H1 (cell line): Measurements from ENCODE around the gene SLC35F3. TPM values are rescaled to one million over a fixed set of nuclear protein-coding genes. Genes with fewer than 3 reads are reported as not detected.

Source experiments
- CTCF ChIA-PET: fragments of 300-600 bp; sonication (Branson Sonifier 250); formaldehyde crosslinking; loops from one replicate; lab custom pipeline; 2021; ENCODE audit not compliant: partially characterized antibody; lab: Charles Lee
- POLR2A ChIA-PET: fragments of 300-600 bp; sonication (Branson Sonifier 250); formaldehyde crosslinking; loops from one replicate; lab custom pipeline; 2021; ENCODE audit warnings: inconsistent platforms; ENCODE audit not compliant: partially characterized antibody; lab: Charles Lee
- DNase-seq, 2 experiments: peaks; one replicate each; pipeline versions ENCODE4 v3.0.0 to v3.0.0-alpha.2; 2010 to 2022; ENCODE audit warnings: low spot score in 2 of 2, low read depth in 1 of 2, mixed read lengths in 1 of 2
- FAIRE-seq: peaks from 2 replicates; lab custom pipeline; 2011; peaks lifted over from hg19 to GRCh38; lab: Jason Lieb, UNC
- H2AFZ ChIP-seq: 2 replicates; pipeline ENCODE4 v1.8.1; 2012; ENCODE audit warnings: low read length, inconsistent platforms
- H2AK5ac ChIP-seq: 2 replicates; pipeline ENCODE4 v1.6.1; 2013; ENCODE audit warnings: low read depth, low read length
- H2BK120ac ChIP-seq: replicated peaks from 2 replicates; pipeline ENCODE3; 2013; ENCODE audit warnings: low read depth, low read length, inconsistent platforms
- H2BK12ac ChIP-seq: 2 replicates; pipeline ENCODE4 v1.6.1; 2013; ENCODE audit warnings: low read depth, low read length
- H2BK15ac ChIP-seq: 2 replicates; pipeline ENCODE4 v1.6.1; 2013; ENCODE audit warnings: low read length
- H2BK20ac ChIP-seq: 2 replicates; pipeline ENCODE4 v1.6.1; 2013; ENCODE audit warnings: low read length
- H2BK5ac ChIP-seq: 2 replicates; pipeline ENCODE4 v1.6.1; 2013; ENCODE audit warnings: low read depth, low read length
- H3K14ac ChIP-seq: 2 replicates; pipeline ENCODE4 v1.6.1; 2013; ENCODE audit warnings: inconsistent platforms; ENCODE audit not compliant: insufficient read length
- H3K18ac ChIP-seq: 2 replicates; pipeline ENCODE4 v1.6.1; 2013; ENCODE audit warnings: low read length; ENCODE audit errors: extremely low read depth
- H3K23ac ChIP-seq: 2 replicates; pipeline ENCODE4 v1.6.1; 2013; ENCODE audit warnings: inconsistent platforms; ENCODE audit not compliant: insufficient read length
- H3K23me2 ChIP-seq: 2 replicates; pipeline ENCODE4 v1.6.1; 2013; ENCODE audit warnings: low read depth, low read length
- H3K27ac ChIP-seq: 2 replicates; pipeline ENCODE4 v1.6.1; 2011; ENCODE audit warnings: low read depth, low read length, inconsistent platforms
- H3K27me3 ChIP-seq, 4 experiments: replicated peaks in 1 of 4; 1 replicate in 1 of 4; 2 replicates in 3 of 4; pipeline versions ENCODE4 v1.6.1 to v1.8.1; 2011 to 2013; ENCODE audit warnings: low read length in 3 of 4, mild to moderate bottlenecking in 3 of 4, inconsistent platforms in 2 of 4, mixed read lengths in 2 of 4, moderate library complexity in 1 of 4; ENCODE audit not compliant: control insufficient read depth in 3 of 4, insufficient read depth in 3 of 4; ENCODE audit errors: extremely low read depth in 1 of 4
- H3K36me3 ChIP-seq, 4 experiments: 2 replicates each; pipeline versions ENCODE4 v1.6.1 to v1.8.1; 2011 to 2013; ENCODE audit warnings: mild to moderate bottlenecking in 4 of 4, low read length in 3 of 4, moderate library complexity in 2 of 4, control low read depth in 1 of 4, inconsistent platforms in 1 of 4; ENCODE audit not compliant: insufficient read depth in 4 of 4, control insufficient read depth in 2 of 4
- H3K4ac ChIP-seq: replicated peaks from 2 replicates; pipeline ENCODE3; 2013; ENCODE audit warnings: low read length, low read depth, mixed read lengths, inconsistent platforms; ENCODE audit not compliant: insufficient read length
- H3K4me1 ChIP-seq, 4 experiments: replicated peaks in 1 of 4; 1 replicate in 1 of 4; 2 replicates in 3 of 4; pipeline versions ENCODE4 v1.6.1 to v1.8.1; 2011 to 2013; ENCODE audit warnings: low read length in 3 of 4, inconsistent platforms in 2 of 4, mixed read lengths in 1 of 4; ENCODE audit not compliant: insufficient read depth in 4 of 4, control insufficient read depth in 3 of 4
- H3K4me2 ChIP-seq, 2 experiments: 2 replicates each; pipeline versions ENCODE4 v1.6.1 to v1.8.1; 2011 to 2013; ENCODE audit warnings: low read depth in 2 of 2, low read length in 2 of 2, control low read depth in 1 of 2, inconsistent platforms in 1 of 2, mild to moderate bottlenecking in 1 of 2; ENCODE audit not compliant: insufficient read depth in 1 of 2
- H3K4me3 ChIP-seq, 4 experiments: fragments of 200-600, 300-600 bp in 1 of 4; sonication (generic), shearing (Covaris generic), sonication (Bioruptor Twin) in 1 of 4; 2 replicates each; pipeline versions ENCODE4 v1.5.1 to v1.8.1; 2011 to 2016; ENCODE audit warnings: low read length in 4 of 4, low read depth in 3 of 4, control low read depth in 2 of 4, inconsistent platforms in 2 of 4, mild to moderate bottlenecking in 2 of 4, mixed read lengths in 1 of 4, moderate library complexity in 1 of 4; ENCODE audit not compliant: insufficient read depth in 2 of 4; ENCODE audit errors: extremely low read depth in 1 of 4
- H3K56ac ChIP-seq: replicated peaks from 2 replicates; pipeline ENCODE3; 2013; ENCODE audit warnings: low read depth, mild to moderate bottlenecking, mixed read lengths, low read length, inconsistent platforms; ENCODE audit not compliant: insufficient read length
- H3K79me1 ChIP-seq: 2 replicates; pipeline ENCODE4 v1.6.1; 2013; ENCODE audit warnings: low read depth, low read length, control low read depth
- H3K79me2 ChIP-seq, 2 experiments: 2 replicates each; pipeline versions ENCODE4 v1.6.1 to v1.8.1; 2012 to 2013; ENCODE audit warnings: low read length in 2 of 2, mild to moderate bottlenecking in 2 of 2, inconsistent platforms in 1 of 2; ENCODE audit not compliant: insufficient read depth in 2 of 2, control insufficient read depth in 1 of 2
- H3K9ac ChIP-seq, 4 experiments: replicated peaks in 1 of 4; 1 replicate in 1 of 4; 2 replicates in 3 of 4; pipeline versions ENCODE4 v1.6.1 to v1.8.1; 2011 to 2013; ENCODE audit warnings: low read depth in 3 of 4, low read length in 3 of 4, control low read depth in 2 of 4, mild to moderate bottlenecking in 2 of 4, moderate library complexity in 2 of 4, inconsistent platforms in 1 of 4; ENCODE audit errors: extremely low read depth in 1 of 4
- H3K9me3 ChIP-seq, 2 experiments: 2 replicates each; pipeline versions ENCODE4 v1.6.1 to v1.8.1; 2012 to 2013; ENCODE audit warnings: mild to moderate bottlenecking in 2 of 2, moderate library complexity in 2 of 2, control low read depth in 1 of 2, inconsistent platforms in 1 of 2, low read depth in 1 of 2, low read length in 1 of 2, mixed read lengths in 1 of 2; ENCODE audit not compliant: insufficient read depth in 2 of 2
- H4K20me1 ChIP-seq, 2 experiments: replicated peaks in 1 of 2; 2 replicates each; pipeline versions ENCODE3 to v1.8.1; 2011 to 2013; ENCODE audit warnings: inconsistent platforms in 2 of 2, low read length in 2 of 2, mild to moderate bottlenecking in 1 of 2; ENCODE audit not compliant: insufficient read depth in 2 of 2, control insufficient read depth in 1 of 2
- H4K5ac ChIP-seq: 2 replicates; pipeline ENCODE4 v1.6.1; 2013; ENCODE audit warnings: low read length, low read depth, mixed read lengths, inconsistent platforms; ENCODE audit not compliant: insufficient read length
- H4K8ac ChIP-seq: 2 replicates; pipeline ENCODE4 v1.8.0; 2013; ENCODE audit warnings: mild to moderate bottlenecking, moderate library complexity, low read length, inconsistent platforms; ENCODE audit not compliant: insufficient read depth; ENCODE audit errors: extremely low read depth
- H4K91ac ChIP-seq: replicated peaks from 2 replicates; pipeline ENCODE3; 2013; ENCODE audit warnings: low read length, mixed read lengths, inconsistent platforms; ENCODE audit not compliant: insufficient read length
- CTBP2 ChIP-seq: IDR thresholded peaks from 2 replicates; pipeline ENCODE4 v1.7.0; 2011; ENCODE audit warnings: borderline replicate concordance, mild to moderate bottlenecking, moderate library complexity, mixed read lengths, low read length; ENCODE audit not compliant: insufficient read depth, insufficient read length
- RNF2 ChIP-seq: fragments of 200-900, 300-1000 bp; sonication (generic); IDR thresholded peaks from 2 replicates; pipeline ENCODE4 v1.7.1; 2016; ENCODE audit warnings: borderline replicate concordance, low read depth, mild to moderate bottlenecking, antibody characterized with exemption, low read length; ENCODE audit not compliant: poor library complexity, severe bottlenecking; ENCODE audit errors: missing control alignments
- SIN3A ChIP-seq, 2 experiments: IDR thresholded peaks in 1 of 2; conservative IDR thresholded peaks in 1 of 2; 2 replicates each; pipeline ENCODE4 v1.6.1; 2011 to 2012; ENCODE audit warnings: low read length in 2 of 2, improper control_type of control experiment in 1 of 2, low read depth in 1 of 2, mild to moderate bottlenecking in 1 of 2
- YY1 ChIP-seq: IDR thresholded peaks from 2 replicates; pipeline ENCODE4 v1.6.1; 2011; ENCODE audit warnings: low read depth, mild to moderate bottlenecking, low read length
- WGBS, 2 experiments: shearing (Covaris generic) in 1 of 2; methylation state at CpG; one replicate each; pipeline versions ENCODE4 v1.1.6 to v1.1.7; 2013 to 2015; ENCODE audit warnings: low lambda C conversion rate in 2 of 2, mixed read lengths in 2 of 2, inconsistent platforms in 1 of 2, low coverage in 1 of 2, missing lambda C conversion rate in 1 of 2; ENCODE audit not compliant: insufficient replicate concordance in 2 of 2, insufficient coverage in 1 of 2, insufficient read length in 1 of 2; ENCODE audit errors: extremely low coverage in 1 of 2, missing lambda C conversion rate in 1 of 2; 5-methylcytosine and 5-hydroxymethylcytosine counted together
- polyA plus RNA-seq, 7 experiments: library from polyadenylated mRNA; depleted of rRNA in 3 of 7; stranded (reverse) in 5 of 7; unstranded in 2 of 7; fragments of >200 nt in 5 of 7; fragments of 200-250 nt in 2 of 7; gene quantifications; 1 replicate in 5 of 7; 2 replicates in 1 of 7; 4 replicates in 1 of 7; pipeline versions ENCODE4 v1.2.1 to v1.2.3, GENCODE V29; 2011 to 2013; ENCODE audit warnings: missing spikeins in 2 of 7, mixed read lengths in 2 of 7
- total RNA-seq: library from RNA; stranded (reverse); fragmentation: NEBNext Ultra II Directional; extraction: Animal tissue kit (Norgen Biotek cat#: 25700); gene quantifications from 2 replicates; pipeline ENCODE4 v1.2.1, GENCODE V29; 2021

Gene SLC35F3
- total and polyA plus RNA-seq, 2 of the 8 experiments (the other 6 are each of a cell fraction or from before 2014, with no cell fraction given): 0.78 to 1.2 TPM

GRCh38 chr1:234231893-234232276, 327.4 kb downstream of the SLC35F3 start:
- Histone ChIP-seq H2AK5ac (no peak overlapping the region), H3K23me2 (no peaks in the 10 kb centered on the region), H3K79me1 (no peaks in the 10 kb centered on the region), H3K79me2 (no peaks in the 10 kb centered on the region), H2BK20ac (no peak overlapping the region), H4K20me1 (no peaks in the 10 kb centered on the region), H3K4me3 (no peak overlapping the region), H2BK5ac (no peak overlapping the region), H3K23ac (no peak overlapping the region), H3K56ac (no peak overlapping the region), H4K91ac (no peak overlapping the region), H2AFZ (no peak overlapping the region), H2BK15ac (no peak overlapping the region), H3K4ac (no peak overlapping the region), H3K14ac (no peak overlapping the region), H3K27ac (no peak overlapping the region), H3K27me3 (no peaks in the 10 kb centered on the region; a peak in 1 of 7 replicates), H3K9me3 (no peaks in the 10 kb centered on the region), H4K8ac (no peak overlapping the region), H3K36me3 (no peaks in the 10 kb centered on the region), H3K18ac (no peak overlapping the region), H2BK120ac (no peak overlapping the region), H3K9ac (no peak overlapping the region), H2BK12ac (no peak overlapping the region), H3K4me2 (no peak overlapping the region), H4K5ac (no peak overlapping the region), H3K4me1 (peaks cover 0 to 3% (median 1%) of the 10 kb centered on the region in 4 experiments; a peak in 3 of 7 replicates)
- FAIRE-seq (no peak), DNase-seq (no peak)
- ChIA-PET POLR2A (interaction anchor here (1.0 to 1.1 kb wide), 2 partner anchors 12 to 18 kb away, joined by 3 read pairs; no protein-coding TSS in a partner anchor), CTCF (interaction anchor here (0.8 to 8.0 kb wide), 18 partner anchors 9 to 112 kb away, joined by 3 to 62 read pairs (median 4); no protein-coding TSS in a partner anchor)
- TF ChIP-seq CTBP2: no peak
- no peak for TF ChIP-seq SIN3A (conservative IDR thresholded peaks at IDR 0.05 in 1 of 2, IDR thresholded peaks at IDR 0.05 in 1 of 2; ENCODE audit: low read depth in 1 of 2, low read length in 2 of 2)
- no peak for TF ChIP-seq RNF2
- TF ChIP-seq YY1: no peak
- 84% methylated on average over 13 of the region's 13 CpGs; no CpG with 5 or more reads in 1 of the 2 experiments for WGBS, 2 experiments
